GM23338 (cell line): ENCODE results near the gene LEFTY2. TPM values are rescaled to one million over a fixed set of nuclear protein-coding genes. Genes with fewer than 3 reads are reported as not detected.

Source experiments
- ATAC-seq: fragments of 200-7000 bp; cut with Tn5 transposase; 3 replicates; pipeline ENCODE4 v1.9.1; 2020
- DNase-seq: peaks from one replicate; pipeline ENCODE4 v3.0.0-alpha.2; 2015; ENCODE audit warnings: low spot score
- H2AFZ ChIP-seq: fragments of 200-600 bp; sonication (generic); 2 replicates; pipeline ENCODE4 v1.8.0; 2016; ENCODE audit warnings: antibody characterized with exemption, mild to moderate bottlenecking, moderate library complexity
- H3F3A ChIP-seq: fragments of 200-600 bp; sonication (generic); replicated peaks from 2 replicates; pipeline ENCODE4 v1.8.0; 2017; ENCODE audit warnings: antibody characterized with exemption, mixed run types, low read depth
- H3K27ac ChIP-seq: fragments of 200-600 bp; sonication (generic); 2 replicates; pipeline ENCODE4 v1.6.1; 2016; ENCODE audit warnings: low read depth
- H3K27me3 ChIP-seq: fragments of 200-600 bp; sonication (generic); 2 replicates; pipeline ENCODE4 v1.8.0; 2016; ENCODE audit warnings: mild to moderate bottlenecking, mixed run types, moderate library complexity; ENCODE audit not compliant: insufficient read depth
- H3K36me3 ChIP-seq: fragments of 200-600 bp; sonication (generic); 2 replicates; pipeline ENCODE4 v1.8.0; 2016; ENCODE audit warnings: mild to moderate bottlenecking; ENCODE audit not compliant: insufficient read depth
- H3K4me1 ChIP-seq: fragments of 200-600 bp; sonication (generic); 2 replicates; pipeline ENCODE4 v1.8.0; 2016; ENCODE audit warnings: mild to moderate bottlenecking, moderate library complexity; ENCODE audit not compliant: insufficient read depth
- H3K4me2 ChIP-seq: fragments of 200-600 bp; sonication (generic); 2 replicates; pipeline ENCODE4 v1.7.1; 2017; ENCODE audit warnings: mixed run types
- H3K4me3 ChIP-seq: fragments of 200-600 bp; sonication (generic); 2 replicates; pipeline ENCODE4 v1.6.1; 2016; ENCODE audit warnings: mixed run types
- H3K79me2 ChIP-seq: fragments of 200-600 bp; sonication (generic); replicated peaks from 2 replicates; pipeline ENCODE4 v1.8.0; 2017; ENCODE audit warnings: mild to moderate bottlenecking; ENCODE audit not compliant: insufficient read depth
- H3K9me2 ChIP-seq: fragments of 200-600 bp; sonication (generic); 2 replicates; pipeline ENCODE4 v1.8.0; 2017; ENCODE audit not compliant: insufficient read depth
- H4K20me1 ChIP-seq: fragments of 200-600 bp; sonication (generic); replicated peaks from 2 replicates; pipeline ENCODE4 v1.8.0; 2017; ENCODE audit warnings: mild to moderate bottlenecking; ENCODE audit not compliant: insufficient read depth
- H3K27ac Mint-ChIP-seq: 2 replicates; pipeline ENCODE4 v1.8.0; 2020; ENCODE audit warnings: inconsistent platforms, mild to moderate bottlenecking, moderate library complexity, mixed read lengths
- H3K27me3 Mint-ChIP-seq: 3 replicates; pipeline ENCODE4 v1.8.0; 2022; ENCODE audit warnings: low read depth, mild to moderate bottlenecking, moderate library complexity, mixed read lengths, inconsistent platforms; ENCODE audit not compliant: insufficient read depth, poor library complexity
- H3K36me3 Mint-ChIP-seq: 3 replicates; pipeline ENCODE4 v1.8.0; 2021; ENCODE audit warnings: low read depth, mild to moderate bottlenecking, inconsistent platforms, moderate library complexity, mixed read lengths
- H3K4me1 Mint-ChIP-seq: 3 replicates; pipeline ENCODE4 v1.8.0; 2020; ENCODE audit warnings: mild to moderate bottlenecking, inconsistent platforms, mixed read lengths
- H3K4me3 Mint-ChIP-seq: 3 replicates; pipeline ENCODE4 v1.8.0; 2021; ENCODE audit warnings: moderate library complexity, mild to moderate bottlenecking, inconsistent platforms, mixed read lengths
- H3K9me3 Mint-ChIP-seq: 3 replicates; pipeline ENCODE4 v1.8.0; 2020; ENCODE audit warnings: moderate library complexity, mild to moderate bottlenecking, inconsistent platforms, mixed read lengths
- CTCF ChIP-seq, 2 experiments: fragments of 200-600 bp in 1 of 2; sonication (generic) in 1 of 2; conservative IDR thresholded peaks; 2 replicates each; pipeline versions ENCODE4 v1.5.1 to v1.6.1; 2016 to 2017; ENCODE audit warnings: antibody characterized with exemption in 2 of 2, low read depth in 2 of 2, mild to moderate bottlenecking in 2 of 2, moderate library complexity in 1 of 2
- ETS1 ChIP-seq: IDR thresholded peaks from 2 replicates; pipeline ENCODE4 v1.6.1; 2016; ENCODE audit warnings: antibody characterized with exemption
- EZH2 ChIP-seq: fragments of 200-600 bp; sonication (generic); IDR thresholded peaks from one replicate; pipeline ENCODE4 v1.8.0; 2017; ENCODE audit warnings: antibody characterized with exemption, mild to moderate bottlenecking, low read depth; ENCODE audit not compliant: unreplicated experiment
- POLR2AphosphoS5 ChIP-seq: IDR thresholded peaks from 2 replicates; pipeline ENCODE4 v1.6.1; 2016; ENCODE audit warnings: antibody characterized with exemption, low read depth
- STAT1 ChIP-seq: IDR thresholded peaks from one replicate; pipeline ENCODE4 v1.6.1; 2016; ENCODE audit warnings: antibody characterized with exemption; ENCODE audit not compliant: unreplicated experiment
- ZNF114 ChIP-seq: fragments of 250-450 bp; sonication (Bioruptor Pico); IDR thresholded peaks from 2 replicates; pipeline ENCODE4 v1.5.0; 2020; ENCODE audit warnings: mild to moderate bottlenecking, moderate library complexity
- ZNF331 ChIP-seq: fragments of 250-450 bp; sonication (Bioruptor Pico); IDR thresholded peaks from 2 replicates; pipeline ENCODE4 v1.5.0; 2020; ENCODE audit warnings: low read depth, mild to moderate bottlenecking, moderate library complexity
- ZNF462 ChIP-seq: fragments of 250-450 bp; sonication (Bioruptor Pico); IDR thresholded peaks from 2 replicates; pipeline ENCODE4 v1.5.0; 2020; ENCODE audit warnings: mild to moderate bottlenecking, moderate library complexity
- polyA plus RNA-seq: library from polyadenylated mRNA; unstranded; fragments of >200 nt; fragmentation: Nextera tagmentation; extraction: Ambion mirVana; gene quantifications from 2 replicates; pipeline ENCODE4 v1.2.1, GENCODE V29; 2016
- total RNA-seq: library from RNA; depleted of rRNA; stranded (reverse); fragments of >200 nt; shearing (Covaris generic); gene quantifications from 2 replicates; pipeline ENCODE4 v1.2.3, GENCODE V29; 2014

The LEFTY2 gene
- total and polyA plus RNA-seq, 2 experiments from 2014 or later = 8.3 to 12.4 TPM

GRCh38 chr1:225907341-225907740 lies 33.7 kb downstream of the LEFTY2 start (continued):
- no peak for TF ChIP-seq ZNF462 (CRISPR knock-in tag)
- TF ChIP-seq STAT1 = no peak

DNA sequence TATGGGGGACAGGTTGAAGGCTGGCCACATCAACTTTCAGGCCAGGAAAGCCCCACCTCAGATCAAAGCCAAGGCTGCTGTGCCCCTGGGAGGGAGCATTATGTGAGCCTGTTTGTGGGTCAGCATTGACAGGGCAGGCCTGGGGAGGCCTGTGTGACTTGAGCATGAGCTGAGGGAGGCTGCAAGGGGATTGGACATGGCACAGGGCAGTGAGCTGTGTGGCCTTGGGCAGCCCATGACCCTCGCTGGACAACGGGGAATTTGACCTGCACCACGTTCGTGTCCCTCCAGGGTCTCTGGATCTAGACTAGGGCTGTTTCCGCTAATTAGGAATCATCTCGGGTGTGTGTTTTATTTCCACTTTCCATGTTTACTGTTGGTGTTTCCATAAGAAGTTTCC lies 34.6 kb downstream of the LEFTY2 start:
- H3K36me3 ChIP-seq = no peaks in the 10 kb centered on the region
- no peak overlapping the region for H3K4me2 ChIP-seq
- ATAC-seq (no peak), DNase-seq (no peak)
- no peak overlapping the region for H3K4me3 ChIP-seq
- H4K20me1 ChIP-seq = no peaks in the 10 kb centered on the region
- no peaks in the 10 kb centered on the region for H3K9me2 ChIP-seq
- Mint-ChIP-seq H3K4me1 (peaks cover 13% of the 10 kb centered on the region), H3K4me3 (no peak overlapping the region), H3K27me3 (peaks cover 13% of the 10 kb centered on the region), H3K9me3 (no peaks in the 10 kb centered on the region; the same call in 1 of the 3 replicates), H3K27ac (no peak overlapping the region), H3K36me3 (no peaks in the 10 kb centered on the region; the same call in 2 of the 3 replicates)
- no peak overlapping the region for H3K27ac ChIP-seq
- H3F3A ChIP-seq = no peaks in the 10 kb centered on the region
- no peaks in the 10 kb centered on the region for H3K27me3 ChIP-seq
- H2AFZ ChIP-seq = no peak overlapping the region
- H3K4me1 ChIP-seq = peaks cover 11% of the 10 kb centered on the region; the same call in 1 of the 2 replicates
- no peaks in the 10 kb centered on the region for H3K79me2 ChIP-seq
- no peak for TF ChIP-seq ETS1
- TF ChIP-seq CTCF (conservative IDR thresholded peaks at IDR 0.05; ENCODE audit: low read depth in 2 of 2) = no peak
- TF ChIP-seq ZNF114 (CRISPR knock-in tag) = no peak
- TF ChIP-seq EZH2 = no peak
- no peak for TF ChIP-seq STAT1
- TF ChIP-seq POLR2AphosphoS5 = no peak
- TF ChIP-seq ZNF331 = no peak
